SU-DHL-6 (cell line): ENCODE data around the gene PRAMEF4.
"Not testable (repeated sequence)": the region's sequence is repeated elsewhere in the genome, so short reads cannot be mapped to it uniquely, and the experiment has no call there.

Source experiments
- H2AFZ ChIP-seq: fragments of 200-600 bp; sonication (generic); 2 replicates; pipeline ENCODE4 v1.6.1; 2014; ENCODE audit warnings: low read depth, mild to moderate bottlenecking, moderate library complexity, mixed read lengths, antibody characterized with exemption, low read length; ENCODE audit not compliant: severe bottlenecking
- H3F3A ChIP-seq: fragments of 200-600 bp; shearing (Covaris generic); 2 replicates; pipeline ENCODE4 v1.6.0; 2016; ENCODE audit warnings: antibody characterized with exemption, mild to moderate bottlenecking; ENCODE audit not compliant: insufficient read depth
- H3K27ac ChIP-seq: fragments of 200-600 bp; sonication (generic); 2 replicates; pipeline ENCODE4 v1.5.1; 2016; ENCODE audit warnings: low read depth, mild to moderate bottlenecking, low read length, moderate library complexity, mixed read lengths
- H3K27me3 ChIP-seq: fragments of 200-600 bp; sonication (generic), shearing (Covaris generic); 2 replicates; pipeline ENCODE4 v1.6.0; 2014; ENCODE audit warnings: mild to moderate bottlenecking, low read length
- H3K36me3 ChIP-seq: fragments of 200-600 bp; sonication (generic); 2 replicates; pipeline ENCODE4 v1.6.1; 2014; ENCODE audit warnings: mild to moderate bottlenecking, low read length, mixed read lengths
- H3K4me2 ChIP-seq: fragments of 300-600, 200-600 bp; shearing (Covaris generic), sonication (generic); 2 replicates; pipeline ENCODE4 v1.6.0; 2014; ENCODE audit warnings: low read length, low read depth, mild to moderate bottlenecking; ENCODE audit not compliant: poor library complexity, severe bottlenecking
- H3K4me3 ChIP-seq: fragments of 200-600 bp; sonication (generic); 2 replicates; pipeline ENCODE4 v1.5.1; 2014; ENCODE audit warnings: antibody characterized with exemption, low read length, mild to moderate bottlenecking, mixed read lengths; ENCODE audit not compliant: insufficient read depth, poor library complexity, severe bottlenecking
- H3K79me2 ChIP-seq: fragments of 200-600 bp; sonication (generic); 2 replicates; pipeline ENCODE4 v1.6.1; 2014; ENCODE audit warnings: mild to moderate bottlenecking, low read length, moderate library complexity; ENCODE audit not compliant: insufficient read depth
- H3K9ac ChIP-seq: fragments of 200-600 bp; sonication (generic); 2 replicates; pipeline ENCODE4 v1.7.0; 2014; ENCODE audit warnings: mild to moderate bottlenecking, low read length
- H3K9me2 ChIP-seq: fragments of 200-600 bp; sonication (generic); replicated peaks from 2 replicates; pipeline ENCODE4 v1.6.1; 2014; ENCODE audit warnings: low read length; ENCODE audit not compliant: insufficient read depth
- H3K9me3 ChIP-seq: fragments of 200-600 bp; sonication (generic); 2 replicates; pipeline ENCODE4 v1.6.1; 2014; ENCODE audit warnings: low read length, mixed read lengths; ENCODE audit not compliant: insufficient read depth
- H4K20me1 ChIP-seq: fragments of 200-600 bp; sonication (generic); 2 replicates; pipeline ENCODE4 v1.6.1; 2014; ENCODE audit warnings: low read depth, mild to moderate bottlenecking, antibody characterized with exemption, low read length, moderate library complexity, mixed read lengths

The PRAMEF4 gene

DNA sequence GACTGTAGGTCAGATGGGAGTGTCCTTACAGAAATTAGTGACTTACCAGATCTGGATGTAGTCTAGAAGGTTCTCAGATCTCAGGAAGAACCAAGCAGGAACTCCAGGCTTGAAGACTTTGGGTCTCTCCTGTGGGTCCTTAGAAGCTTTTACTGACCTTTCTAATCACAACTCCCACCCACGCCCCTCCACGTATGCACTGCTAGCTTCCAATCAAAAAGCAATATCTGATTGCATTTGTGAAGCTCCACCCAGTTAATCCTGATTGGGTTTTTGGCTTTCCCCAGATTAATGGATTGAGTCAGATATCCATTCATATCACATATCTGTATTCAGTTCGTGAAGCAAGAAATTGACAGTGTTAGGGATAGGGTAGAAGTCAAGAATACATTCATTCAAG, at the start of gene PRAMEF4:
Gene PRAMEF4, minus strand, starts transcription at position 101 of the 400 bp plus-strand sequence. CDS start 2,807 bp downstream, outside the sequence.
- not testable (repeated sequence) for H3K4me2 ChIP-seq, H3K9me3 ChIP-seq, H3K79me2 ChIP-seq, H3K9me2 ChIP-seq, H3K27me3 ChIP-seq, H3K27ac ChIP-seq, H3F3A ChIP-seq, H2AFZ ChIP-seq, H3K9ac ChIP-seq, H3K4me3 ChIP-seq, H3K36me3 ChIP-seq, H4K20me1 ChIP-seq

GRCh38 chr1:12924368-12924767, 38.4 kb upstream of the PRAMEF4 start:
- H3K27ac ChIP-seq, H3K9me3 ChIP-seq, H3K4me2 ChIP-seq, H3K9me2 ChIP-seq, H3K9ac ChIP-seq, H3K36me3 ChIP-seq, H3K4me3 ChIP-seq, H4K20me1 ChIP-seq, H3K79me2 ChIP-seq, H2AFZ ChIP-seq, H3F3A ChIP-seq, H3K27me3 ChIP-seq: not testable (repeated sequence)

DNA sequence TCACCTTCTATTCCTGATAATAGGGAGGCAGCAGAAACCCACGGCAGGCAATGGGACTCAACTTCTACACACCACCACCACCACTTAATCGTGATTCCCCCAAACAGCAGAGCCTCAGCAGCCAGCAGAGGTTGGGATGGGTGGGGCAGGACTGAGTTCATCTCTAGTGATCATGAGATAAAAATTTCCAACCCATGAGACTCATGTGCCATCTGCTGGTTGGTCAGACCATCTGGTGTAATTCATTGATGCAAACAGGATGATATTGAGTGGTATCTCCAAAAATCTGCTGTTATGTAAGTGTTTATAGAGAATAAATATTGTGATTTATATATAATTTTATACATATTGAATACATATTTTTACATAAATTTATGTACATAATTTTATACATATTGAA, 35.7 kb upstream of the PRAMEF4 start:
- H3K36me3 ChIP-seq, H3K4me2 ChIP-seq, H3K9me2 ChIP-seq, H4K20me1 ChIP-seq, H3K27ac ChIP-seq, H2AFZ ChIP-seq, H3K4me3 ChIP-seq, H3K9ac ChIP-seq, H3K79me2 ChIP-seq, H3K9me3 ChIP-seq, H3K27me3 ChIP-seq, H3F3A ChIP-seq: not testable (repeated sequence)

GRCh38 chr1:12916310-12916709, 30.3 kb upstream of the PRAMEF4 start, which contains the start of gene PRAMEF7:
Gene PRAMEF7, plus strand, starts transcription at chr1:12916610. Its CDS starts 1,083 bp downstream, at chr1:12917693.
- not testable (repeated sequence) for H3K27me3 ChIP-seq, H3K9me2 ChIP-seq

GRCh38 chr1:12903793-12904572, 18.0 kb upstream of the PRAMEF4 start:
- not testable (repeated sequence) for H3K36me3 ChIP-seq

More at GRCh38 chr1:12916310-12916709, 30.3 kb upstream of the PRAMEF4 start, which contains the start of gene PRAMEF7:
- H3K4me2 ChIP-seq, H3K9ac ChIP-seq, H3K9me3 ChIP-seq, H3K79me2 ChIP-seq, H2AFZ ChIP-seq, H4K20me1 ChIP-seq, H3K27ac ChIP-seq, H3K4me3 ChIP-seq, H3K36me3 ChIP-seq, H3F3A ChIP-seq: not testable (repeated sequence)

GRCh38 chr1:12899186-12899585, 13.2 kb upstream of the PRAMEF4 start:
- H2AFZ ChIP-seq, H3K27me3 ChIP-seq, H3K36me3 ChIP-seq, H3K9me2 ChIP-seq, H3K4me2 ChIP-seq, H3F3A ChIP-seq, H3K9me3 ChIP-seq, H3K9ac ChIP-seq, H3K79me2 ChIP-seq, H4K20me1 ChIP-seq, H3K4me3 ChIP-seq, H3K27ac ChIP-seq: not testable (repeated sequence)

More at GRCh38 chr1:12903793-12904572, 18.0 kb upstream of the PRAMEF4 start:
- not testable (repeated sequence) for H3K27me3 ChIP-seq, H3K4me2 ChIP-seq, H3K9ac ChIP-seq, H3F3A ChIP-seq, H2AFZ ChIP-seq, H4K20me1 ChIP-seq, H3K9me2 ChIP-seq, H3K27ac ChIP-seq, H3K9me3 ChIP-seq, H3K79me2 ChIP-seq, H3K4me3 ChIP-seq

GRCh38 chr1:12898170-12898569, 12.2 kb upstream of the PRAMEF4 start, which contains the start of gene PRAMEF10:
Gene PRAMEF10, minus strand, starts transcription at chr1:12898270. Its CDS starts 2,423 bp downstream, at chr1:12895847.
- H3K9ac ChIP-seq, H3K9me2 ChIP-seq, H2AFZ ChIP-seq, H3K79me2 ChIP-seq, H3K9me3 ChIP-seq, H3K27ac ChIP-seq, H3F3A ChIP-seq, H4K20me1 ChIP-seq, H3K27me3 ChIP-seq, H3K36me3 ChIP-seq, H3K4me3 ChIP-seq, H3K4me2 ChIP-seq: not testable (repeated sequence)

DNA sequence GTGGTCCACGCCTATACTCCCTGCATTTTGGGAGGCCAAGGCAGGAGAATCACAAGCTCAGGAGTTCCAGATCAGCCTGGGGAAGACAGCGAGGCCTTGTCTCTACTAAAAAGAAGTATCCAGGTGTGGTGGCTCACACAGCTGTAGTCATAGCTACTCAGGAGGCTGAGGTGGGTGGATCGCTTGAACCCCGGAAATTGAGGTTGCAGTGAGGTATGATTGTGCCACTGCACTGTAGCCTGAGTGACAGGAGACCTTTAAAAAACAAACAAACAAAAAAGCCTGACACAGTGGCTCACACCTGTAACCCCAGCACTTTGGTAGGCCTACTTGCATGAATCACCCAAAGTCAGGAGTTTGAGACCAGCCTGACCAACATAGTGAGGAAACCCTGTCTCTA, 7.5 kb downstream of the PRAMEF4 start:
- not testable (repeated sequence) for H3K36me3 ChIP-seq, H3K9ac ChIP-seq, H3K9me3 ChIP-seq, H4K20me1 ChIP-seq, H3F3A ChIP-seq, H3K4me3 ChIP-seq, H3K9me2 ChIP-seq, H3K27me3 ChIP-seq, H2AFZ ChIP-seq, H3K79me2 ChIP-seq, H3K4me2 ChIP-seq, H3K27ac ChIP-seq
